HG03378 (cell line): Measurements from ENCODE around the gene ING2.

Experiments
- ATAC-seq: cut with Tn5 transposase; IDR thresholded peaks from one replicate; pipeline ENCODE4 v1.9.1; 2021; ENCODE audit warnings: mild to moderate bottlenecking, moderate library complexity; ENCODE audit not compliant: unreplicated experiment

Gene ING2

GRCh38 chr4:183495184-183495583, 9.7 kb upstream of the ING2 start:
- no peak for ATAC-seq

- ATAC-seq = no peak
Observed at GRCh38 chr4:183499389-183499788, 5.5 kb upstream of the ING2 start.

- no peak for ATAC-seq
Observed at GRCh38 chr4:183499801-183500200, 5.1 kb upstream of the ING2 start.

GRCh38 chr4:183503497-183504063, 1.3 kb upstream of the ING2 start:
- ATAC-seq = peak; percentile 4

- peak; percentile 71 for ATAC-seq
Observed at GRCh38 chr4:183504064-183504929, 561 bp upstream of the ING2 start.

GRCh38 chr4:183505611-183506388, 942 bp downstream of the ING2 start:
- ATAC-seq = peak; percentile 49

- no peak for ATAC-seq
Observed at GRCh38 chr4:183506389-183506735, 1.5 kb downstream of the ING2 start.

- ATAC-seq = no peak
Observed at GRCh38 chr4:183507925-183508696, 3.3 kb downstream of the ING2 start.

GRCh38 chr4:183508697-183509335, 4.0 kb downstream of the ING2 start:
- no peak for ATAC-seq

GRCh38 chr4:183515411-183515810, 10.6 kb downstream of the ING2 start:
- ATAC-seq = no peak

GRCh38 chr4:183517194-183517593, 12.3 kb downstream of the ING2 start:
- ATAC-seq = no peak

- no peak for ATAC-seq
Observed at GRCh38 chr4:183517781-183518180, 12.9 kb downstream of the ING2 start.

- ATAC-seq = no peak
Observed at GRCh38 chr4:183522821-183523220, 18.0 kb downstream of the ING2 start.

- ATAC-seq = no peak
Observed at GRCh38 chr4:183527326-183527725, 22.5 kb downstream of the ING2 start.

- ATAC-seq = no peak
Observed at GRCh38 chr4:183532821-183533220, 28.0 kb downstream of the ING2 start.

GRCh38 chr4:183533698-183534097, 28.8 kb downstream of the ING2 start:
- no peak for ATAC-seq

GRCh38 chr4:183540410-183541009, 35.7 kb downstream of the ING2 start:
- no peak for ATAC-seq

GRCh38 chr4:183541010-183541751, 36.3 kb downstream of the ING2 start:
- ATAC-seq = no peak

- ATAC-seq = no peak
Observed at GRCh38 chr4:183541752-183542040, 36.8 kb downstream of the ING2 start.

GRCh38 chr4:183543435-183543834, 38.6 kb downstream of the ING2 start:
- ATAC-seq = no peak
